OCI-LY1 (cell line): ENCODE measurements around the gene FURIN.

ENCODE experiments used
- H2AFZ ChIP-seq: fragments of 200-600 bp; sonication (generic), shearing (Covaris generic); 2 replicates; pipeline ENCODE4 v1.6.0; 2014; ENCODE audit warnings: antibody characterized with exemption, mild to moderate bottlenecking, low read length
- H3F3A ChIP-seq: fragments of 200-600 bp; sonication (generic), shearing (Covaris generic); 2 replicates; pipeline ENCODE4 v1.6.0; 2014; ENCODE audit warnings: mild to moderate bottlenecking, antibody characterized with exemption, low read length, moderate library complexity; ENCODE audit not compliant: insufficient read depth
- H3K27ac ChIP-seq: fragments of 200-600 bp; sonication (generic); 2 replicates; pipeline ENCODE4 v1.5.1; 2014; ENCODE audit warnings: low read length, mixed run types, mild to moderate bottlenecking, low read depth; ENCODE audit not compliant: poor library complexity, severe bottlenecking
- H3K27me3 ChIP-seq: fragments of 200-600 bp; sonication (generic); 2 replicates; pipeline ENCODE4 v1.6.0; 2014; ENCODE audit warnings: antibody characterized with exemption, mild to moderate bottlenecking, low read length, moderate library complexity; ENCODE audit not compliant: insufficient read depth
- H3K36me3 ChIP-seq: fragments of 200-600 bp; sonication (generic); 2 replicates; pipeline ENCODE4 v1.6.1; 2014; ENCODE audit warnings: mild to moderate bottlenecking, antibody characterized with exemption, low read length, moderate library complexity, mixed read lengths; ENCODE audit not compliant: insufficient read depth
- H3K4me1 ChIP-seq: fragments of 200-600 bp; sonication (generic); 2 replicates; pipeline ENCODE4 v1.5.1; 2014; ENCODE audit warnings: mild to moderate bottlenecking, low read length, moderate library complexity; ENCODE audit not compliant: insufficient read depth, severe bottlenecking
- H3K4me2 ChIP-seq: fragments of 200-600 bp; sonication (generic), shearing (Covaris generic); 2 replicates; pipeline ENCODE4 v1.6.1; 2014; ENCODE audit warnings: low read length
- H3K4me3 ChIP-seq: fragments of 200-600 bp; sonication (generic); 2 replicates; pipeline ENCODE4 v1.5.1; 2014; ENCODE audit warnings: low read length, low read depth, mild to moderate bottlenecking, mixed read lengths; ENCODE audit not compliant: poor library complexity, severe bottlenecking
- H3K79me2 ChIP-seq: fragments of 200-600 bp; shearing (Covaris generic); 2 replicates; pipeline ENCODE4 v1.6.1; 2016; ENCODE audit warnings: mixed run types, low read length, mixed read lengths; ENCODE audit not compliant: insufficient read depth
- H3K9ac ChIP-seq: fragments of 200-600 bp; sonication (generic), shearing (Covaris generic); 2 replicates; pipeline ENCODE4 v1.6.1; 2014; ENCODE audit warnings: mild to moderate bottlenecking, low read length, mixed read lengths
- H3K9me2 ChIP-seq: fragments of 200-600 bp; sonication (generic), shearing (Covaris generic); 2 replicates; pipeline ENCODE4 v1.6.1; 2014; ENCODE audit warnings: low read depth, mild to moderate bottlenecking, low read length, mixed read lengths
- H3K9me3 ChIP-seq: fragments of 200-600 bp; shearing (Covaris generic); 2 replicates; pipeline ENCODE4 v1.6.1; 2014; ENCODE audit warnings: low read length, mixed read lengths
- H4K20me1 ChIP-seq: fragments of 200-600 bp; sonication (generic), shearing (Covaris generic); 2 replicates; pipeline ENCODE4 v1.6.0; 2016; ENCODE audit warnings: mild to moderate bottlenecking, low read length; ENCODE audit not compliant: insufficient read depth
- CTCF ChIP-seq: fragments of 200-600 bp; sonication (generic), shearing (Covaris generic); IDR thresholded peaks from 2 replicates; pipeline ENCODE4 v1.5.1; 2017; ENCODE audit warnings: mild to moderate bottlenecking, antibody characterized with exemption, low read length, moderate library complexity, mixed read lengths
- EZH2 ChIP-seq: fragments of 200-600 bp; sonication (generic), shearing (Covaris generic); IDR thresholded peaks from 2 replicates; pipeline ENCODE4 v1.8.0; 2017; ENCODE audit warnings: borderline replicate concordance, mixed run types, mild to moderate bottlenecking, antibody characterized with exemption, low read length, moderate library complexity, mixed read lengths

FURIN gene

GRCh38 chr15:90885432-90886290, 17.3 kb downstream of the FURIN start:
- no peaks in the 10 kb centered on the region for H3K4me1 ChIP-seq
- H3K27me3 ChIP-seq = peaks cover 6% of the 10 kb centered on the region
- peak; percentile 97 for TF ChIP-seq CTCF
- no peak for TF ChIP-seq EZH2
- H3K4me2 ChIP-seq = no peak overlapping the region
- no peak overlapping the region for H2AFZ ChIP-seq
- H3K27ac ChIP-seq = no peak overlapping the region
- H3K9me3 ChIP-seq = no peaks in the 10 kb centered on the region
- no peaks in the 10 kb centered on the region for H3K9me2 ChIP-seq
- H3K36me3 ChIP-seq = no peaks in the 10 kb centered on the region
- H4K20me1 ChIP-seq = no peaks in the 10 kb centered on the region
- H3F3A ChIP-seq = no peaks in the 10 kb centered on the region
- no peak overlapping the region for H3K4me3 ChIP-seq
- no peak overlapping the region for H3K9ac ChIP-seq
- no peaks in the 10 kb centered on the region for H3K79me2 ChIP-seq

GRCh38 chr15:90886291-90886614, 17.9 kb downstream of the FURIN start:
- Histone ChIP-seq H3K27me3 (peaks cover 9% of the 10 kb centered on the region), H3K27ac (no peak overlapping the region), H3K4me3 (no peak overlapping the region), H3K4me1 (no peaks in the 10 kb centered on the region), H2AFZ (no peak overlapping the region), H4K20me1 (no peaks in the 10 kb centered on the region), H3K9me2 (no peaks in the 10 kb centered on the region), H3K4me2 (no peak overlapping the region), H3F3A (no peaks in the 10 kb centered on the region), H3K9ac (no peak overlapping the region), H3K79me2 (no peaks in the 10 kb centered on the region), H3K9me3 (no peaks in the 10 kb centered on the region), H3K36me3 (no peaks in the 10 kb centered on the region)
- no peak for TF ChIP-seq EZH2
- no peak for TF ChIP-seq CTCF

GRCh38 chr15:90887037-90887481, 18.7 kb downstream of the FURIN start:
- TF ChIP-seq EZH2 = no peak
- TF ChIP-seq CTCF = no peak
- H3F3A ChIP-seq = no peaks in the 10 kb centered on the region
- no peaks in the 10 kb centered on the region for H3K79me2 ChIP-seq
- no peaks in the 10 kb centered on the region for H3K9me3 ChIP-seq
- H3K9me2 ChIP-seq = no peaks in the 10 kb centered on the region
- H3K4me3 ChIP-seq = no peak overlapping the region
- H3K27me3 ChIP-seq = peaks cover 17% of the 10 kb centered on the region
- no peak overlapping the region for H3K9ac ChIP-seq
- no peak overlapping the region for H3K4me2 ChIP-seq
- H3K36me3 ChIP-seq = no peaks in the 10 kb centered on the region
- no peaks in the 10 kb centered on the region for H3K4me1 ChIP-seq
- no peak overlapping the region for H2AFZ ChIP-seq
- no peak overlapping the region for H3K27ac ChIP-seq
- no peaks in the 10 kb centered on the region for H4K20me1 ChIP-seq
